T-helper 1 cell treated with Interleukin-12 subunit alpha and Interleukin-12 subunit beta and Interleukin-4 antibody, amounts not matched to agents 30 μg/mL and 1 μg/mL, for 36 hours (primary cell): ENCODE measurements around the gene MED9.

ENCODE experiments used
- H3K27ac Mint-ChIP-seq: one replicate; pipeline ENCODE4 v1.8.0; 2021; ENCODE audit warnings: mild to moderate bottlenecking, mixed read lengths
- H3K27me3 Mint-ChIP-seq: one replicate; pipeline ENCODE4 v1.8.0; 2021; ENCODE audit warnings: low read depth, mixed read lengths
- H3K36me3 Mint-ChIP-seq: one replicate; pipeline ENCODE4 v1.8.0; 2021; ENCODE audit warnings: low read depth, mixed read lengths
- H3K4me1 Mint-ChIP-seq: one replicate; pipeline ENCODE4 v1.8.0; 2021; ENCODE audit warnings: low read depth, mixed read lengths
- H3K4me3 Mint-ChIP-seq: one replicate; pipeline ENCODE4 v1.8.0; 2021; ENCODE audit warnings: mild to moderate bottlenecking, moderate library complexity, mixed read lengths
- H3K9me3 Mint-ChIP-seq: one replicate; pipeline ENCODE4 v1.8.0; 2021; ENCODE audit warnings: mixed read lengths

MED9 gene

DNA sequence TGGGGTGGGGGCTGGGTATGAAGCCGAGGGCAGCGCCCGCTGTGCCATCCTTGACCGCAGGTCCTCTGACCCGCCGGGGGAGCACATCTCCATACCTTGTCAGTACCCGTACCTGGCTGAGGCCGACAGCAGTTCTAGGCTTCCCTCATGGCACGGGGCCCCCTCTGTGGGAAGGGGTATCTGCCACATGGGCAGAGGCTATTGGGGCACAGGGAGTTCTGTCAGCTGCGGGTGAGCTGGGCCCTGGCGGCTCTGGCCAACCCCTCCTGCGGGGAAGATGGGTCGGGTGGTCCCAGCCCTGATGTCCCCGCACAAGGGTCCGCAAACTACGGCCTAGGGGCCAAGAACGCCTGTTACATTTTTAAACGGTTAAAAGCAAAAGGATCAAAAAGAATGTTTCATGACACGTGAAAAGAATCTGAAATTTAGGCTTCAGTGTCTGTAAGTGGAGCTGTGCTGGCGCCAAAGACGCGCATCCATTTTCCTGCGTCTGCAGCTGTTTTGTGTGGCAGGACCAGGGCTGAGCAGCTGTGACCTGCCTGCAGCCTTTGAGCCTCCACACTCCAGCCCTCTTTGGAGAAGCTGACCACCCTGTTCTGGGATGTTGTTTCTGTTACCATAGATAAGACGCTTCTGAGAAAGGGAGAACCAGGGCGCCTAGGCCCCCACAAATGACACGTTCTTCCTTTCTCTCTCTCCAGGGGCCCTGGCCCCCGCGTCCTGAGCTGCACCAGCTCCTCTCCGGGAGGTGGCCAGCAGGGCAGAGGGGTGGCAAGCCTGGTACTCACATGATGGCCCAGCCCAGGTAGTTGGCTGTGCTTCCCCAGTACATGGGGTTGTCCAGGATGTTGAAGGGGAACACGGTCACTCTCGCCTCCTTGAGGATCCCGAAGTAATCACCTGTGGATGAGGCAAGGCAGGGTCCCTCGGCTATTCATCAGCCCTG is 32.1 kb downstream of the MED9 start:
- H3K36me3 Mint-ChIP-seq = no peaks in the 10 kb centered on the region
- H3K27me3 Mint-ChIP-seq = no peaks in the 10 kb centered on the region
- no peaks in the 10 kb centered on the region for H3K9me3 Mint-ChIP-seq
- H3K27ac Mint-ChIP-seq = no peak overlapping the region
- H3K4me3 Mint-ChIP-seq = no peak overlapping the region
- no peaks in the 10 kb centered on the region for H3K4me1 Mint-ChIP-seq

- no peaks in the 10 kb centered on the region for H3K27me3 Mint-ChIP-seq
- no peak overlapping the region for H3K4me3 Mint-ChIP-seq
- no peak overlapping the region for H3K27ac Mint-ChIP-seq
- H3K36me3 Mint-ChIP-seq = no peaks in the 10 kb centered on the region
- H3K9me3 Mint-ChIP-seq = no peaks in the 10 kb centered on the region
- no peaks in the 10 kb centered on the region for H3K4me1 Mint-ChIP-seq
Measured at GRCh38 chr17:17509601-17510425, 33.0 kb downstream of the MED9 start.

DNA sequence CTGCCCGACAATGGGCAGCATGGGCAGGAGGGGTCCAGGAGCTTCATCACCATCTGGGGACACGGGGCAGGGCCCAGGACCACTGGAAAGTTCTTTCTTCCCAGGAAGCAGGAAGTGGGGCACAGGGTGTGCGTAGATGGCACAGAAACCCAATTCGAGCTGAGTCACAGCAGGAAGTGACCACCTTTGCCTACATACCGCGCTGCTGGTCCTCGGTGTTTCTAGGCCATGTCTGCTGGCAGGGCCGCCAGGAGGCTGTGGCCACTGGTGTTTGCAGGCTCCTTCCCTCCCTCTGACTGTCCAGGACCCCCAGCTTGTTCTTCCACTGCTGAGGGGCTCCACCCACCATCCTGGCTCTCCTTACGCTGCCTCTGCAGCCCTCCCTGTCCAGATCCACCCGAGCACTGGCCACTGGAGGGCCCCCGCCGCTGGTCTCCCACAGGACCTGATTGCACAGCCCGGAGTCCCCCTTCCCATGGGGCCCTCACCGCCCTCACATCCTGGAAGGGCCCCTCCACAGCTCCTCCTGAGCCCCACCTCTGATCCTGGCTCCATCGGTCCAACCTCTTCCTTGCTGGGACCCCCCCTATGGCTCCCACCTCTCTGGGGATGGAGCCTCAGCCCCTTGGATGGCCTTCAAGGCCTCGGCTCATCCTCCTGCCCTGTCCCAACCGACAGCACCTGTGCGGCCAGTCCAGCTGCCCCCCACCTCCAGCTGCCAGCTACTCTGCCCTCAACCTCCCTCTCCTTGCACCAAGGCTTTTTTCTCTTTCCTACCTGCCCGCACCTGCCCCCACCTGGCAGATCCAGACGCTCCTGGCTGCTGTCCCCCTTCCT is 33.9 kb downstream of the MED9 start:
- Mint-ChIP-seq H3K36me3 (no peaks in the 10 kb centered on the region), H3K4me1 (no peaks in the 10 kb centered on the region), H3K27me3 (no peaks in the 10 kb centered on the region), H3K27ac (no peak overlapping the region), H3K4me3 (no peak overlapping the region), H3K9me3 (no peaks in the 10 kb centered on the region)

GRCh38 chr17:17511293-17511741 is 34.5 kb downstream of the MED9 start:
- H3K27me3 Mint-ChIP-seq = no peaks in the 10 kb centered on the region
- no peaks in the 10 kb centered on the region for H3K4me1 Mint-ChIP-seq
- H3K9me3 Mint-ChIP-seq = no peaks in the 10 kb centered on the region
- no peaks in the 10 kb centered on the region for H3K36me3 Mint-ChIP-seq
- no peak overlapping the region for H3K27ac Mint-ChIP-seq
- H3K4me3 Mint-ChIP-seq = no peak overlapping the region

GRCh38 chr17:17511881-17512858 is 35.4 kb downstream of the MED9 start:
- Mint-ChIP-seq H3K27ac (no peak overlapping the region), H3K27me3 (no peaks in the 10 kb centered on the region), H3K4me3 (no peak overlapping the region), H3K9me3 (no peaks in the 10 kb centered on the region), H3K36me3 (no peaks in the 10 kb centered on the region), H3K4me1 (no peaks in the 10 kb centered on the region)

GRCh38 chr17:17512866-17513265 is 36.1 kb downstream of the MED9 start:
- no peak overlapping the region for H3K4me3 Mint-ChIP-seq
- H3K4me1 Mint-ChIP-seq = no peaks in the 10 kb centered on the region
- H3K9me3 Mint-ChIP-seq = no peaks in the 10 kb centered on the region
- no peak overlapping the region for H3K27ac Mint-ChIP-seq
- H3K27me3 Mint-ChIP-seq = no peaks in the 10 kb centered on the region
- H3K36me3 Mint-ChIP-seq = no peaks in the 10 kb centered on the region

DNA sequence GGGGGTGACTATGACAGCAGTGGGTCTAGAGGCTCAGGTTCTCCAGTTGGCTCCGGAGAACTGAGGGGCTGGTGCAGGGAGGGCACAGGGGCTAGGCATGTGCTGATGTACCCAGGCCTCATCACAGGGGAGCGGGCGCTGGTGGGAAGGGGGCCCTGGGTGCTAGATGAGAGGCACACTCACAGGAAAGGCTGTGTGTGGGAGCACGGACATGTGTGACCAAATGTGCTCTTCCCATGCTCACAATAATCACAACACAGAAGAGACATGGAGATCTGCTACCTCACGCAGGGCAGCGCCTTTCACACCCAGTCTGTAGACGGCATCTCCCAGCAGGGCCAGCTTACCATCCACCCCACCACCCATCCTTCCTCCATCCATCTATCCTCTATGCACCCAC is 36.8 kb downstream of the MED9 start:
- Mint-ChIP-seq H3K27ac (no peak overlapping the region), H3K27me3 (no peaks in the 10 kb centered on the region), H3K36me3 (no peaks in the 10 kb centered on the region), H3K9me3 (no peaks in the 10 kb centered on the region), H3K4me1 (no peaks in the 10 kb centered on the region), H3K4me3 (no peak overlapping the region)

GRCh38 chr17:17514361-17514992 is 37.7 kb downstream of the MED9 start:
- H3K36me3 Mint-ChIP-seq = no peaks in the 10 kb centered on the region
- no peak overlapping the region for H3K27ac Mint-ChIP-seq
- no peak overlapping the region for H3K4me3 Mint-ChIP-seq
- no peaks in the 10 kb centered on the region for H3K27me3 Mint-ChIP-seq
- no peaks in the 10 kb centered on the region for H3K4me1 Mint-ChIP-seq
- H3K9me3 Mint-ChIP-seq = no peaks in the 10 kb centered on the region

DNA sequence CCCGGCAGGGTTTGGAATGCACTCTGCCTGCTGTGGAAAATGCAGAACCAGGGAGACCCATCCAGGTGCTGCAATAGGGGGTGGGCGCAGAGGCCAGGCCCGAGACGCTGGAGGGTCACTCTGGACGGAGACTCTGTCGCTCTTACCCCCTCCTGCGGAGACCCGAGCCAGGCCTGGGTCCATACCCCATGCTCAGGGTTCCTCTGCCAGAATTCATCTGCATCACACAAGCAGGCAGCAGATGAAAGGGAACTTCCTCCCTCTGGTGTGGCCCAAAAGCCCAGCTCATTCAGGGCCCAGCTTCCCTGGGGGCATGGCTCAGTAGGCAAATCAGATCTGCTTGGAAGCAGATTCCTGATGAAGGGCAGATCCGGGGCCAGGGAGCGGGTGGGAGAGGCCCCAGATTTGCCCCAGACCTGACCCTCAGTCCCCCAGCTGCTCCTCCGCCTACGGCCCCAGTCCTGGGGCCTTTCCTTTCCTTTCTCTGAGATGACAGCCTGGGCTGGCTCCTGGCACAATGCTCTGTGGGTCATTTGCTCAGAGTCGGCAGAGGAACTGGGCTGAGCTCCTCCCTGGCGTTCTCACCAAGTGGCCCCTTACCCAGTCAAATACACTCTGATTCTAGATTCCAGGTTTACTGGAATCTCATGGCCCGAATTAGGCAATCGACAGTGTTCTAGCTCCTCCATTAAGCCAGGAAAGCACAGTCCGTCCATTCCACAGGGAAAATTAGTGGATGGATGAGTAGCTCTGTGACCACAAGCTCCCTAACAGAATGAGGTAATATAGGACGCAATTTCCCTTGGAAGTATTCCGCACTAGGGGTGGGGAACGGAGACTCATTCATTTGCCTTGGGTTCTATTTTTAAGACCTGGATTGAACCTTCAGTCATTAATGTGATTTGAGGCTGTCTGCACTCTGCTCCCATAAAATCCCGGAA is 38.5 kb downstream of the MED9 start:
- no peaks in the 10 kb centered on the region for H3K36me3 Mint-ChIP-seq
- H3K4me1 Mint-ChIP-seq = no peaks in the 10 kb centered on the region
- H3K4me3 Mint-ChIP-seq = no peak overlapping the region
- H3K27me3 Mint-ChIP-seq = no peaks in the 10 kb centered on the region
- H3K27ac Mint-ChIP-seq = no peak overlapping the region
- H3K9me3 Mint-ChIP-seq = no peaks in the 10 kb centered on the region

DNA sequence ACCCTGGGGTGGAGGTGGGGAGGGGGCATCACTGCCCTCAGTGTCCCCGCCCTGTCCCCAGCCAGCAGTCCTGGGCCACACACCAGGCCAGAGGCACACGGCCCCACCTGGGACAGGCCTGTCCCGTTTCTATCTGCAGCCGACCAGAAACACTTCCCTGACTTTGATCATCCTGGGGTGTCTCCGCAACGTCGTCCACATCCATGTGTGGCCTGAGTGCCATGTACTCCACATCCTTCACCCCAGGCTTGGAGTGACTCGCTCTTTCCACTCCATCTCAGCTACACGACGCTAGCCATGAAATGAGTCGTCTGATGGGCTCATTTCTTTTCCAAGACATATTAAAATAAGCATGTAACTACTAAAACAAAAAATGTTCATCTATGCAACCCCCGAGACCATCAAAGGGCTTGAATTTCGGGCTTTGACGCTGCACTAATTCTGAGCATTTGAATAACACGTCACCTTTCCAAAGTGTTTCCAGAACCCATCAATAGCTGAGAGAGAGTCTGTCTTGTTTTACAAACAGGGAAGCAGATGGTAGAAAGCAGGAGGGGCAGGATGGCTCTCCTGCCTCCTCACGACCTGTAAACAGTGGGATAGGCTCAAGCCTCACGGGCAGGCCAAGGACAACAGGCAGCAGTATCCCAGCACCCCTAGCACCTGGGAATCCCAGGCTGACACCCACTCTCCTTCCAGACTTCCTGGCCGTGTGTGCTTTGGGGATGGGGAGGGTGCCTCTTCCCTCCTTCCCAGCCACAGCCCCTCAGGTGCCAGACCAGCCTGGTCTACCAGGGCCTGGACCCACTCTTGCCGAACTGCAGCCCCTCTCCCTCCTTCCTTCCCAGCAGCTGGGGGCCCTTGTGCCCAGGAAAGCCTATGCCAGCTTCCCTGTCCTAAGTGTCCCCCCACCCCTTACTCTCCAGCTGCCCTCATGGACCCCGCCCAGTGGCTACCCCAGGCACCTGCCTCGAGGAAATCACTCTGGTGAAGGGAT is 39.4 kb downstream of the MED9 start:
- Mint-ChIP-seq H3K27ac (no peak overlapping the region), H3K36me3 (no peaks in the 10 kb centered on the region), H3K4me3 (no peak overlapping the region)

GRCh38 chr17:17516941-17517720 is 40.3 kb downstream of the MED9 start:
- Mint-ChIP-seq H3K27ac (no peak overlapping the region), H3K27me3 (no peaks in the 10 kb centered on the region), H3K9me3 (no peaks in the 10 kb centered on the region), H3K36me3 (no peaks in the 10 kb centered on the region), H3K4me1 (no peaks in the 10 kb centered on the region), H3K4me3 (no peak overlapping the region)

More for the DNA sequence above, 39.4 kb downstream of the MED9 start:
- no peaks in the 10 kb centered on the region for H3K9me3 Mint-ChIP-seq
- no peaks in the 10 kb centered on the region for H3K4me1 Mint-ChIP-seq
- H3K27me3 Mint-ChIP-seq = no peaks in the 10 kb centered on the region
